ENCODE measurements around the gene SAPCD2. TPM values are rescaled to one million over a fixed set of nuclear protein-coding genes. Genes with fewer than 3 reads are reported as not detected.
A peak's percentile ranks its signal among the peaks of the same experiment; 100 is the strongest.

The SAPCD2 gene
- total RNA-seq, 1 donor from 2014 or later: 5.3 TPM

DNA sequence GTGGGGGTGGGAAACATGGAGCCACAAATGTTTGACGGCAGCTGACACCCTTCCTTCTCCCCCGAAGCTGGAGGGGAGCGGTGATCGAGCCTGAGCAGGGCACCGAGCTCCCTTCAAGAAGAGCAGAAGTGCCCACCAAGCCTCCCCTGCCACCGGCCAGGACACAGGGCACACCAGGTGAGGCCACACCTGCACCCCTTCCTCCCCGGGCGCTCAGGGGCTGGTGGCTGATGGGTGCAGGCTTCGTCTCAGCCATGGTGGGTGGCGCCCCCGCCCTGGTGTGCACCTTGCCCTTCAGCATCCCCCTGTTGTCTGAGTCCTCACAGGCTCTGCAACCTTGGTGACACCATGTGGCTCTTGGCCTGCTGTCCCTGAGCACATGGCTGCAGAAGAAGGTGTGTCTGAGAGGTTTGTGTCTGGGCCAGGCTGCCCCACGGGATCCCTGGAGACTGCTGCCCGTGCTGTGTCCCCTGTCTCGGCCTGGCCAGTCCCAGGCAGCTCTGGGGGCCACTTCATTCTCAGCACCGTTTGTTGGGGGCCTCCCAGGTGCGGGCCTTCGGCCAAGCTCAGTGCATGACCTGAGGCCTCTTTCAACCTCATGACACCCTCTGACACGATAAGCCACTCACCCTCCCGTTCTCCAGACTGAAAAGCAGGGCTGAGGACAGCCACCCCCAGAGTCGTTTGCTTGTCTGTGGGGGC lies 27.6 kb upstream of the SAPCD2 start:
- DNase-seq (ENCODE audit: low read depth): no peak
- Histone ChIP-seq H3K36me3 (ENCODE audit: control insufficient read depth, insufficient read depth, low read length) (peaks cover 10% of the 10 kb centered on the region), H3K27me3 (ENCODE audit: control insufficient read depth, insufficient read depth, low read length) (no peaks in the 10 kb centered on the region), H3K4me3 (ENCODE audit: low read depth, low read length) (no peak overlapping the region)
- TF ChIP-seq, protein P1, sequence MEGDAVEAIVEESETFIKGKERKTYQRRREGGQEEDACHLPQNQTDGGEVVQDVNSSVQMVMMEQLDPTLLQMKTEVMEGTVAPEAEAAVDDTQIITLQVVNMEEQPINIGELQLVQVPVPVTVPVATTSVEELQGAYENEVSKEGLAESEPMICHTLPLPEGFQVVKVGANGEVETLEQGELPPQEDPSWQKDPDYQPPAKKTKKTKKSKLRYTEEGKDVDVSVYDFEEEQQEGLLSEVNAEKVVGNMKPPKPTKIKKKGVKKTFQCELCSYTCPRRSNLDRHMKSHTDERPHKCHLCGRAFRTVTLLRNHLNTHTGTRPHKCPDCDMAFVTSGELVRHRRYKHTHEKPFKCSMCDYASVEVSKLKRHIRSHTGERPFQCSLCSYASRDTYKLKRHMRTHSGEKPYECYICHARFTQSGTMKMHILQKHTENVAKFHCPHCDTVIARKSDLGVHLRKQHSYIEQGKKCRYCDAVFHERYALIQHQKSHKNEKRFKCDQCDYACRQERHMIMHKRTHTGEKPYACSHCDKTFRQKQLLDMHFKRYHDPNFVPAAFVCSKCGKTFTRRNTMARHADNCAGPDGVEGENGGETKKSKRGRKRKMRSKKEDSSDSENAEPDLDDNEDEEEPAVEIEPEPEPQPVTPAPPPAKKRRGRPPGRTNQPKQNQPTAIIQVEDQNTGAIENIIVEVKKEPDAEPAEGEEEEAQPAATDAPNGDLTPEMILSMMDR (IDR thresholded peaks at IDR 0.05; ENCODE audit: insufficient read depth, low read length, poor library complexity, severe bottlenecking): no peak

DNA sequence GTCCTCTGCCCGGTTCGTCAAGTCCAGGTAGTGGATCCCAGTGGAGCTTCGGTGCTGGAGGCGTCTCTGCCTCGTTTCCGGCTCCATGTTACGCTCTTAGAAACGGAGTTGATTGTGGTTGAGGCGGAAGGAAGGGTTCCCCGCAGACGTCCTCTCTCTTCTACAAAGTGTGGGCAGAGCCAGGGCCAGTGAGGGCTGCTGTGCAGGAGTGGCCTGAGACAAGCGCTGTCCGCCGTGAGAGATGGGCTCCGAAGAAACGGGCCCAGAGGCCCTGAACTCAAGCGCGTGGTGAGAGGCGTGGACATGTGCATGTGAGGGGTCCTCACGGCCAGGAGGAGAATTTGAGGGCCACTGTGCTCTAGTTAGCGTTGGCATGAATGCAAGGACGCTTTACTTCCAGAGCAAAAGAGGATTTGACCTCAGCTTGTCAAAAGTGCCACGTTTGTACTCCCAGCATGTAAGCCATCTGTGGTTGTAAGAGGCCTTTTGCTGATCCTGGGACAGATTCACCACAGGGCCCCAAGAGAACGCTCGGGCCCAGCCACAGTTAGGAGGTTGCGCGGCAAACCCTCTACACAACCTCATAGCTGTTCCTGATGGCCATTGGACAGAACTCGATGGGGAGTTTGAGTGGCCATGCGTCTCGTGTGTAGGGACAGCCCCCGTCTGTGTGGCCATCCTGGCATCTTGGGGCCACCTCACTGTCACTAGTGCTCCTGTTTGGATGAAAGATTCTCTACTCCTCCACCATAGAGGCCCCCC lies 26.6 kb upstream of the SAPCD2 start:
- Histone ChIP-seq H3K4me3 (ENCODE audit: low read depth, low read length) (no peak overlapping the region), H3K36me3 (ENCODE audit: control insufficient read depth, insufficient read depth, low read length) (peaks cover 9% of the 10 kb centered on the region), H3K27me3 (ENCODE audit: control insufficient read depth, insufficient read depth, low read length) (no peaks in the 10 kb centered on the region)
- TF ChIP-seq, protein P1 (IDR thresholded peaks at IDR 0.05; ENCODE audit: insufficient read depth, low read length, poor library complexity, severe bottlenecking): no peak
- DNase-seq (ENCODE audit: low read depth): no peak

DNA sequence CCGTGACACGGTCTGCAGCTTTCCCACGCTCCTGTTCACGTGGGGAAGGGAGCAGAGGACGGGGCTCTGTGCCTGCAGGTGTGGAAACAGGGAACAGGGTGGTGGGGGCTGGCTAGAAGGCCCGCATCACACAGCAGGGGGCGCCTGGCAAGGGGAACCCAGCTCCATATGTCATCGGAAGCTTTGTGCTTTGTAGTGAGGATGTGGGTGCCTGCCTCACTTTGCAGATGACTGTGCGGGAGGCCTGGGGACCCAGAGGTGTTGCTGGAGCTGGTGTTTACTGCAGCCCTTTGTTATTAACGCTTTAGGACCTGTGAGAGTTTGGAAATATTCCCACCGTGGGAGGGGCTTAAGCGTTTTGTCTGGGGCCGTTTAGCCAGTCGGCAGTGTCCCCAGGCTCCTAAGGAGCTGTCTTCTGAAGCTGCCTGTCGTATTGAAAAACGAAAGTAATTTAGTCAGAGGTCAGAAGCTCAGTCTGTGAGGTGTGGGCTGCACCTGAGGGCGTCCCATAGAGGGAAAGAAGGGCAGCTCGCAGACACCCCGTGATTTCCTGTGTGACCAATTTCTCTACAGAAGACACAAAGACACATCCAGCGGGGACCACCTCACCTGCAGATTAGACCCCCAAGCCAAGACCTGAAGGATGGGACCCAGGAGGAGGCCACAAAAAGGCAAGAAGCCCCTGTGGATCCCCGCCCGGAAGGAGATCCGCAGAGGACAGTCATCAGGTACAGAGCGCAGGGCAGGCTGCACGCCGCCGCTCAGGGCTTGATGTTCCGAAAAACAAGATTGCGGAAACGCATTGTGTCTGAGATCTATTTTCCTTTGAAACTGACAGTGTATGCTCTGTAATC lies 25.5 kb upstream of the SAPCD2 start:
- Histone ChIP-seq H3K27me3 (ENCODE audit: control insufficient read depth, insufficient read depth, low read length) (no peaks in the 10 kb centered on the region), H3K36me3 (ENCODE audit: control insufficient read depth, insufficient read depth, low read length) (peaks cover 5% of the 10 kb centered on the region), H3K4me3 (ENCODE audit: low read depth, low read length) (no peak overlapping the region)
- TF ChIP-seq, protein P1 (IDR thresholded peaks at IDR 0.05; ENCODE audit: insufficient read depth, low read length, poor library complexity, severe bottlenecking): peak; percentile 38
- no peak for DNase-seq (ENCODE audit: low read depth)

DNA sequence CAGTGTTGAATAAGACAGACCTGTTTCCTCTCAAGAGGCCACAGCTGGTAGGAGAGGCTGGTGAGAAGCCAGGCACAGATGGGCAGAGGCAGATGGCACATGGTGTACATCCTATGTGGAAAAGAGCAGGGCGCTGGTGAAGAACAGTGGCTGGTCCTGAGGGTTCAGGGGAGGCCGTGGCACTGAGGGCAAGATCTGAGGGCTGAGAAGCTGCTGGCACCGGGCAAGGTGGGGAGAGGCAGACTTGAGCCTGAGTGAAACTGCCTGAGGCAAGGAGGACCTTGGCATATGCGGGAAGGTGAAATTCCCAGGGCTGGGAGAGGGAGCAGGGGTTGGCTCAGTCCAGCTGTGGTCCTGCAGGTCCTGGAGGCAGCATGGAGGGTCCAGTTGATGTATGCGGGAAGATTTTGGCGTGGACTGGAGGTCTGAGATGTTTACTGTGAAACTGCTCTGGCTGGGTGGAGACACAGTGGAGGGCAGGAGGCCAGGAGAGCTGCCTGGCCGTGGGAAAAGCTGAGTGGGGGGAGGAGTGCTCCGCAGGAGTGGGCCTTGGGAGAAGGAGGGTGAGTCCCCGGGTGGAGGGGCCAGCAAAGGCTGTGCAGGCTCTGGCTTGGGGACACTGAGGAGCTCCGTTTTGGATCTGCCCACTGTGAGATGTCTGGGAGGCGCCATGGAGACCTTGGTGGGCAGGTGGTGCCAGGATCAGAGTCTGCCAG lies 19.0 kb upstream of the SAPCD2 start:
- DNase-seq (ENCODE audit: low read depth): no peak
- Histone ChIP-seq H3K4me3 (ENCODE audit: low read depth, low read length) (no peak overlapping the region), H3K36me3 (ENCODE audit: control insufficient read depth, insufficient read depth, low read length) (no peaks in the 10 kb centered on the region), H3K27me3 (ENCODE audit: control insufficient read depth, insufficient read depth, low read length) (no peaks in the 10 kb centered on the region)
- TF ChIP-seq, protein P1 (IDR thresholded peaks at IDR 0.05; ENCODE audit: insufficient read depth, low read length, poor library complexity, severe bottlenecking): no peak

DNA sequence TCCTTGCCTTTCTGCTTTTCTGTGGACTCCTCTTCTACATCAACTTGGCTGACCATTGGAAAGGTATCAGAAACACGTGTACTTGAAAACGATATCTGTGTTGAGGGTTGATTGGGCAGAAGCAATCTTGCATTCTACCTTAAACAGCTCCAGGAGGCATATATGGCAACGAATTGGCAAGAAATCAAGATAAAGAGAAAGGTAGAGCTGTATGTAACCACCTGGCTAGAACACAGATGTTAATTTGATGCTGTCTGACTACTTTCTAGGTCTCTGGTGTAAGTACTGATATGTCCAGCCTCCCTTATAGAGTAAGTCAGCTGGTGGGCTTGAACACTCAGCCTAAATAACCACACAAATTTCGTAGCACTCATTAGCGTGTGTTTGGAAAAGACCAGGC lies 17.8 kb upstream of the SAPCD2 start:
- Histone ChIP-seq H3K4me3 (ENCODE audit: low read depth, low read length) (no peak overlapping the region), H3K36me3 (ENCODE audit: control insufficient read depth, insufficient read depth, low read length) (no peaks in the 10 kb centered on the region), H3K27me3 (ENCODE audit: control insufficient read depth, insufficient read depth, low read length) (no peaks in the 10 kb centered on the region)
- no peak for DNase-seq (ENCODE audit: low read depth)
- TF ChIP-seq, protein P1 (IDR thresholded peaks at IDR 0.05; ENCODE audit: insufficient read depth, low read length, poor library complexity, severe bottlenecking): no peak

All from kidney epithelial cell (primary cell).